ENCODE measurements around the gene SDK2.

GRCh38 chr17:73535746-73536145, 108.5 kb downstream of the SDK2 start:
- TF ChIP-seq CTCF (IDR thresholded peaks at IDR 0.05) (no peak), POLR2A (IDR thresholded peaks at IDR 0.05) (no peak)

Data from prostate gland (tissue), 2 donors.